Fibroblast of the aortic adventitia (primary cell): ENCODE measurements around the gene CDC7. TPM values are rescaled to one million over a fixed set of nuclear protein-coding genes. Genes with fewer than 3 reads are reported as not detected.

ENCODE experiments used
- DNase-seq: peaks from one replicate; pipeline ENCODE4 v3.0.0-alpha.2; 2010; ENCODE audit warnings: low read depth
- H3K4me3 ChIP-seq: 2 replicates; pipeline ENCODE4 v1.5.1; 2011; ENCODE audit warnings: low read depth, mild to moderate bottlenecking, control low read depth, low read length, moderate library complexity
- CTCF ChIP-seq: IDR thresholded peaks from 2 replicates; pipeline ENCODE4 v1.5.1; 2011; ENCODE audit warnings: mild to moderate bottlenecking, low read length, control low read depth, inconsistent platforms; ENCODE audit not compliant: insufficient read depth
- total RNA-seq: library from RNA; depleted of rRNA; stranded (reverse); fragments of >200 nt; gene quantifications from 2 replicates; pipeline ENCODE4 v1.2.3, GENCODE V29; 2012; ENCODE audit warnings: low replicate concordance

The CDC7 gene
- total RNA-seq, 1 donor, result 15.5 TPM

DNA sequence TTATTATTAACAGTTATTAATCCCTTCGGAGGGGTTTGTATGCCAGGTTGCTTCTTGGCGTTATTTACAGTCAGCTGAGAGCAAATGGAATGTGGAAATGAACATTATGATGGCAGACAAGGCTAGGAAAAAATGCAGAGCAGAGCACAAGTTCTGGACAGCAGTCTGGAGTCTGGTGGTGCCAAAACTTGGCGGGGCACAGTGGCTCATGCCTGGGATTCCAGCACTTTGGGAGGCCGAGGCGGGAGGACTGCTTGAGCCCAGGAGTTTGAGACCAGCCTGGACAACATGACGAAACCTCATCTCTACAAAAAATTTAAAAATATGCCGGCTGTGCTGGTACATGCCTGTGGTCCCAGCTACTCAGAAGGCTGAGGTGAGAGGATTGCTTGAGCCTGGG is 67.6 kb downstream of the CDC7 start:
- H3K4me3 ChIP-seq, result no peak overlapping the region
- DNase-seq, result no peak
- no peak for TF ChIP-seq CTCF

DNA sequence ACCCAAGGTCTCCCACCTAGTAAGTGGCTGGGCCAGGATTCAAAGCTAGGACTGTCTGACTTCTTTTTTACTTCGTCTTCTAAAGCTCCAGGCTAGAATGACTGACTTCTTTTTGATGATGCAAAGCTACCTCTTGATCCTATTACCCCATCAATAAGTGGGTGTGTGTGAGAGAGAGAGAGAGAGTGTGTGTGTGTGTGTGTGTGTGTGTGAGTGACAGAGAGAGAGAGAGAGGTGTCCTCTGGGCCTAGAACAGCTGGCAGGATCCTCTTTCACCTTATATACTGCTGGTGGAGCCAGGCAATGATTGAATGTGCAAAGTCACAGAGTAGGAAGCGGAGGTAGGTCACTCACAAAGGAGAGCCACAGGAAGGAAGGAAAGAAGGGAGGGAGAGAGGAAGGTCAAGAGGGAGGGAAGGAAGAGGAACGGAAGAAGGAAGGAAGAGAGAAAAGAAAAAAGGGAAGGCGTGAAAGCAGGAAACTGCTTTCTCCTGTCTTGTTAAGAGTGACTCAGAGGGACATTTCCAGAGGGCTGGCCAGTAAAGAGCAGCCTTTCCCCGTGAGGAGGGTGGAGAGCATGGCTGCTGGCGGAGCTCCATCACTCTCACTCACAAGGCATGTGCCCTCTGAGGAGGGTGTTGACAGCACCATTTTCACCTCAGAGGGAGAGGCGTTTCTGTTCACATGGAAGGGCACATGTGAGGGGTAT is 68.9 kb downstream of the CDC7 start:
- TF ChIP-seq CTCF, result no peak

GRCh38 chr1:91570120-91570448 is 69.4 kb downstream of the CDC7 start:
- TF ChIP-seq CTCF, result no peak
- no peak overlapping the region for H3K4me3 ChIP-seq
- DNase-seq, result no peak

More for the DNA sequence above, 68.9 kb downstream of the CDC7 start:
- H3K4me3 ChIP-seq, result no peak overlapping the region
- DNase-seq, result peak; percentile 98

DNA sequence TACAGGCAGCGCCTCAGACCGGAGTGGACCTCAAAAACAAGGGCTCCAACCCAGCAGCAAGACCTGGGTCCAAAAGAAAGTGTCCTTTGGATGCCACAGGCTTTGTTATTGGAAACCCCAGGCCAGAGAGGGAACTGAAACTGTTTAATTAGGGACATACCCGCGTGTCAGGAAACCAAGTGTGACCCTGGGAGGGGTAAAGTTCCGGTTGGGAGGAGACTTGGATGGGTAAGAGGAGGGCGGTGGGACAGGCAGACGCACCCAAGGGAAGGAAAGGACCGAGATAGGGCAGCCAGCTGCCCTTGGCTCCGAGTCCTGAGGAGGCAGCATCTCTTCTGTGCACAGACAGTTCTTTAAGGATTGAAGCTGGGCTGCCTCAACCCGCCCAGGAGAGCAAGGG is 71.4 kb downstream of the CDC7 start:
- TF ChIP-seq CTCF, result no peak

More for the DNA sequence above, 71.4 kb downstream of the CDC7 start:
- no peak for DNase-seq
- H3K4me3 ChIP-seq, result no peak overlapping the region

Other genes starting within 250 kb of the CDC7 start
- gene HFM1, start 96.0 kb upstream of the CDC7 start, total RNA-seq, result 0.49 and 2.0 TPM in 2 replicates